Tibial artery (tissue), 4 donors: ENCODE data around the gene PELO.

Source experiments
- DNase-seq, 2 donors: peaks; one replicate each; pipeline ENCODE4 v3.0.0-alpha.2; 2019
- H3K27ac ChIP-seq, 2 donors: fragments of 200-600 bp; sonication (generic) in 1 of 2; 1 replicate in 1 of 2; 2 replicates in 1 of 2; pipeline ENCODE4 v1.5.1; 2018 to 2019; ENCODE audit warnings: mild to moderate bottlenecking in 1 of 2
- H3K27me3 ChIP-seq, 2 donors: fragments of 200-600 bp; sonication (generic) in 1 of 2; one replicate each; pipeline versions ENCODE4 v1.5.1 to v1.6.0; 2016 to 2019
- H3K36me3 ChIP-seq, 3 donors: fragments of 200-600 bp; sonication (generic) in 2 of 3; one replicate each; pipeline ENCODE4 v1.5.1; 2016 to 2019; ENCODE audit warnings: mild to moderate bottlenecking in 2 of 3
- H3K4me1 ChIP-seq, 4 donors: fragments of 200-600 bp; sonication (generic) in 2 of 4; 1 replicate in 3 of 4; 2 replicates in 1 of 4; pipeline ENCODE4 v1.5.1; 2016 to 2019
- H3K4me3 ChIP-seq, 2 donors: fragments of 200-600 bp; sonication (generic) in 1 of 2; 1 replicate in 1 of 2; 2 replicates in 1 of 2; pipeline ENCODE4 v1.5.1; 2018 to 2019; ENCODE audit warnings: mild to moderate bottlenecking in 2 of 2
- H3K9me3 ChIP-seq, 3 donors: fragments of 200-600 bp; sonication (generic) in 1 of 3; one replicate each; pipeline ENCODE4 v1.5.1; 2016 to 2019
- CTCF ChIP-seq, 2 experiments: fragments of 200-600 bp in 1 of 2; fragments of 450-650 bp in 1 of 2; IDR thresholded peaks; one replicate each; pipeline ENCODE4 v1.5.1; 2017 to 2019; ENCODE audit warnings: antibody characterized with exemption in 2 of 2, mild to moderate bottlenecking in 1 of 2, moderate library complexity in 1 of 2
- intact Hi-C: fragments of 100-400 bp; cut with DNase I; formaldehyde crosslinking; loops from one replicate; pipeline ENCODE4 v1.15.0; 2023; ENCODE audit warnings: low total_unique reads

Gene PELO

DNA sequence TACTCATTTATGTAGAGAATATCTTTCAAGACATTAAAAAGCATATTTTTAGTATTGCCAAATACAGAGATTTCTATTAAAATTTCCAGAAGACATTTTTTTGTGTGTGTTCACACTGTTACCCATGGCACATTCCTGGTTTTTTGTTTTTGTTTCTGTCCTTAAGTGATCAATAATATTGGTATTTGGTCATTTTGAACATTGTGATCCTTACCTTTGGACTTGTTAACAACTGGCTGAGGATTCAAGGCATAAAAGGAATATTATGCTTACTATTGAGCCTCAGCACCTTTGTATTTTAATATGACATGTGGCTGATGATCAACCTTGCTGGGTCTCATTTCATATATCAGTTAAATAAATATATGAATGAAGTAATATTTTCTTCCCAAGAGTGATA, 41.9 kb downstream of the PELO start:
- no peaks in the 10 kb centered on the region for H3K27me3 ChIP-seq
- intact Hi-C loops = no loop called here
- no peak overlapping the region for H3K4me3 ChIP-seq
- H3K4me1 ChIP-seq = peaks cover 0 to 77% (median 17%) of the 10 kb centered on the region in 4 donors
- no peak for DNase-seq
- H3K9me3 ChIP-seq = no peaks in the 10 kb centered on the region
- no peaks in the 10 kb centered on the region for H3K36me3 ChIP-seq
- H3K27ac ChIP-seq = peak overlapping the region in 1 of 2 donors; percentile 56
- no peak for TF ChIP-seq CTCF (IDR thresholded peaks at IDR 0.05)

GRCh38 chr5:52830650-52831049, 42.9 kb downstream of the PELO start:
- no peaks in the 10 kb centered on the region for H3K9me3 ChIP-seq
- DNase-seq = no peak
- H3K4me1 ChIP-seq = peaks cover 0 to 69% (median 14%) of the 10 kb centered on the region in 4 donors
- peak overlapping the region; percentile 47 to 56 for H3K27ac ChIP-seq
- TF ChIP-seq CTCF (IDR thresholded peaks at IDR 0.05) = no peak
- no peaks in the 10 kb centered on the region for H3K36me3 ChIP-seq
- intact Hi-C loops = no loop called here
- no peak overlapping the region for H3K4me3 ChIP-seq
- H3K27me3 ChIP-seq = no peaks in the 10 kb centered on the region

- no peaks in the 10 kb centered on the region for H3K9me3 ChIP-seq
- peaks cover 0 to 70% (median 14%) of the 10 kb centered on the region in 4 donors for H3K4me1 ChIP-seq
- no peak for TF ChIP-seq CTCF (IDR thresholded peaks at IDR 0.05)
- H3K36me3 ChIP-seq = no peaks in the 10 kb centered on the region
- no peak for DNase-seq
- peak overlapping the region; percentile 47 to 56 for H3K27ac ChIP-seq
- no peaks in the 10 kb centered on the region for H3K27me3 ChIP-seq
- no peak overlapping the region for H3K4me3 ChIP-seq
- intact Hi-C loops = no loop called here
These were observed 44.2 kb downstream of the PELO start for GRCh38 chr5:52831786-52832511.

DNA sequence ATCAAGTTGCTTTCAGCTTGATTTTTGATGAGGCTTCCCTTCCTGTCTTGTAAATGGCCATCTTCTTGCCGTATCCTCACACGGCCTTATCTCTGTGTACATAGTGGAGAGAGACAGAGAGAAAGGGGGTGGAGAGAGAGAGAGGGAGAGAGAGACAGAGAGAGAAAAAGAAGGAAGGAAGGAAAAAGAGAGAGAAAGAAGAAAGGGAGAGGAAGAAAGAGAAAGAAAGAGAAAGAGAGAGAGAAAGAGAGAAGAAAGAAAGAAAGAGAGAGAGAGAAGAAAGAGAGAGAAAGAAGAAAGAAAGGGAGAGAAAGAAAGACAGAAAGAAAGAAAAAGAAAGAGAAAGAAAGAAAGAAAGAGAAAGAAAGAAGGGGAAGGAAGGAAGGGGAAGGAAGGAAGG, 46.6 kb downstream of the PELO start:
- no peaks in the 10 kb centered on the region for H3K9me3 ChIP-seq
- no peaks in the 10 kb centered on the region for H3K27me3 ChIP-seq
- H3K4me1 ChIP-seq = peaks cover 0 to 87% (median 14%) of the 10 kb centered on the region in 4 donors
- no peaks in the 10 kb centered on the region for H3K36me3 ChIP-seq
- no peak for DNase-seq
- intact Hi-C loops = no loop called here
- H3K4me3 ChIP-seq = no peak overlapping the region
- TF ChIP-seq CTCF (IDR thresholded peaks at IDR 0.05) = no peak
- H3K27ac ChIP-seq = peak overlapping the region; percentile 5 to 81

DNA sequence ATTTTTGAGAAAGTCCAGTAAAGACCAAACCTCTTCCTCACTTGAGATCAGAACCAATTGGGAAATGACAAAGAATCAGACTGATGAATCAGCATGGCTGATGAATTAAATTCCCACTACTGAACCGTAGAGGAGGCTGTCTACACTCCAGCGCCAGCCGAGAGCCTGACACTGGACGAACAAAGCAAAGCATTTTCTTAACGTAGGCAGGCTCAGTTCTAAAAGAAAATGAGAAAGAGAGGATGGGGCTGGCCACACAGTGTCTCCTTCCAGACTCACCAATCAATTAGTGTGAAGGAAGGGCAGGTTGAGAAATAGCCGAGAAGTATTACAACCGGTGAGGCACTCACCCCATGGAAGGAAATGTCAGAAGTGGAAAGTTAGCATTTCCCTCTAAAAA, 49.4 kb downstream of the PELO start:
- H3K4me3 ChIP-seq = peak overlapping the region; percentile 12 to 21

More for the DNA sequence above, 49.4 kb downstream of the PELO start:
- DNase-seq = peak; percentile 30 to 73
- no peaks in the 10 kb centered on the region for H3K36me3 ChIP-seq
- peak in 1 of 2 experiments; percentile 34 for TF ChIP-seq CTCF (IDR thresholded peaks at IDR 0.05)
- H3K4me1 ChIP-seq = peaks cover 0 to 87% (median 3%) of the 10 kb centered on the region in 4 donors
- intact Hi-C loops = no loop called here
- H3K27ac ChIP-seq = peak overlapping the region; percentile 76 to 81
- H3K9me3 ChIP-seq = no peaks in the 10 kb centered on the region
- H3K27me3 ChIP-seq = no peaks in the 10 kb centered on the region
